Uterus (tissue), 4 donors: ENCODE data around the gene KNSTRN. TPM values are rescaled to one million over a fixed set of nuclear protein-coding genes. Genes with fewer than 3 reads are reported as not detected.

Experiments used
- DNase-seq, 2 donors: peaks; one replicate each; pipeline ENCODE4 v3.0.0-alpha.2; 2019 to 2020
- H3K27ac ChIP-seq, 2 donors: fragments of 200-600 bp; sonication (generic); 1 replicate in 1 of 2; 2 replicates in 1 of 2; pipeline ENCODE4 v1.5.1; 2016 to 2018
- H3K27me3 ChIP-seq, 2 donors: fragments of 200-600 bp; sonication (generic); one replicate each; pipeline ENCODE4 v1.5.1; 2018 to 2019; ENCODE audit warnings: control low read depth in 1 of 2
- H3K36me3 ChIP-seq, 2 donors: fragments of 200-600 bp; sonication (generic); one replicate each; pipeline ENCODE4 v1.5.1; 2019; ENCODE audit warnings: control low read depth in 1 of 2
- H3K4me1 ChIP-seq, 2 donors: fragments of 200-600 bp; sonication (generic); one replicate each; pipeline ENCODE4 v1.5.1; 2018 to 2019; ENCODE audit warnings: control low read depth in 1 of 2
- H3K4me3 ChIP-seq, 2 donors: fragments of 200-600 bp; sonication (generic); 1 replicate in 1 of 2; 2 replicates in 1 of 2; pipeline ENCODE4 v1.5.1; 2018 to 2019; ENCODE audit warnings: mild to moderate bottlenecking in 1 of 2
- H3K9me3 ChIP-seq, 2 donors: fragments of 200-600 bp; sonication (generic); one replicate each; pipeline ENCODE4 v1.5.1; 2019; ENCODE audit warnings: control low read depth in 1 of 2
- CTCF ChIP-seq, 4 experiments: fragments of 200-600 bp in 2 of 4; fragments of 450-650 bp in 2 of 4; sonication (generic) in 2 of 4; IDR thresholded peaks; one replicate each; pipeline ENCODE4 v1.5.1; 2016 to 2019; ENCODE audit warnings: antibody characterized with exemption in 4 of 4, mild to moderate bottlenecking in 2 of 4, moderate library complexity in 1 of 4
- POLR2A ChIP-seq, 2 donors: fragments of 450-650 bp; IDR thresholded peaks; one replicate each; pipeline ENCODE4 v1.6.1; 2016; ENCODE audit warnings: antibody characterized with exemption in 2 of 2, mild to moderate bottlenecking in 1 of 2, moderate library complexity in 1 of 2
- intact Hi-C: fragments of 100-400 bp; cut with DNase I; formaldehyde crosslinking; loops from one replicate; pipeline ENCODE4 v1.15.1; 2023; ENCODE audit warnings: low total_unique reads
- total RNA-seq, 4 donors: library from RNA; depleted of rRNA in 3 of 4; stranded (reverse); fragments of >200 nt in 3 of 4; gene quantifications; one replicate each; pipeline versions ENCODE4 v1.1.0 to v1.2.4, GENCODE V29; 2014 to 2023
- donor health status: DM: yes; HTN: yes; CAD: no.

KNSTRN gene
- total RNA-seq, 4 donors from 2014 or later = 2.1 to 23.5 (median 9.7) TPM

GRCh38 chr15:40355976-40356585, 26.4 kb upstream of the KNSTRN start:
- TF ChIP-seq POLR2A (IDR thresholded peaks at IDR 0.05) (no peak), CTCF (IDR thresholded peaks at IDR 0.05) (no peak)
- no peaks in the 10 kb centered on the region for H3K4me1 ChIP-seq
- H3K36me3 ChIP-seq = no peaks in the 10 kb centered on the region
- no peak overlapping the region for H3K27ac ChIP-seq
- H3K4me3 ChIP-seq = no peak overlapping the region
- no peaks in the 10 kb centered on the region for H3K27me3 ChIP-seq
- H3K9me3 ChIP-seq = no peaks in the 10 kb centered on the region
- intact Hi-C loops = no loop called here
- DNase-seq = no peak

- TF ChIP-seq CTCF (IDR thresholded peaks at IDR 0.05) (no peak), POLR2A (IDR thresholded peaks at IDR 0.05) (no peak)
- H3K4me1 ChIP-seq = no peaks in the 10 kb centered on the region
- intact Hi-C loops = no loop called here
- no peaks in the 10 kb centered on the region for H3K9me3 ChIP-seq
- H3K27ac ChIP-seq = no peak overlapping the region
- H3K36me3 ChIP-seq = no peaks in the 10 kb centered on the region
- H3K27me3 ChIP-seq = no peaks in the 10 kb centered on the region
- DNase-seq = no peak
- H3K4me3 ChIP-seq = no peak overlapping the region
These were observed 25.3 kb upstream of the KNSTRN start for GRCh38 chr15:40357246-40357645.

- intact Hi-C loops = no loop called here
- no peaks in the 10 kb centered on the region for H3K9me3 ChIP-seq
- H3K36me3 ChIP-seq = no peaks in the 10 kb centered on the region
- no peaks in the 10 kb centered on the region for H3K4me1 ChIP-seq
- DNase-seq = peak; percentile 78 to 89
- H3K4me3 ChIP-seq = peak within 1 kb of the TSS; percentile 42 to 43
- TF ChIP-seq POLR2A (IDR thresholded peaks at IDR 0.05) (no peak), CTCF (IDR thresholded peaks at IDR 0.05) (peak in 1 of 4 experiments; percentile 47)
- no peak within 1 kb of the TSS for H3K27ac ChIP-seq
- H3K27me3 ChIP-seq = no peaks in the 10 kb centered on the region
These were observed 24.6 kb upstream of the KNSTRN start, which contains the start of gene DISP2 for GRCh38 chr15:40357723-40358470. Gene DISP2 (plus strand): TSS chr15:40358219. CDS start chr15:40358322, 103 bp downstream.

GRCh38 chr15:40358471-40359353, 23.8 kb upstream of the KNSTRN start:
- TF ChIP-seq POLR2A (IDR thresholded peaks at IDR 0.05) = no peak
- TF ChIP-seq CTCF (IDR thresholded peaks at IDR 0.05) = no peak
- intact Hi-C loops = no loop called here
- Histone ChIP-seq H3K27ac (no peak overlapping the region), H3K27me3 (no peaks in the 10 kb centered on the region), H3K4me3 (peak overlapping the region; percentile 40 to 42), H3K36me3 (no peaks in the 10 kb centered on the region), H3K9me3 (no peaks in the 10 kb centered on the region), H3K4me1 (no peaks in the 10 kb centered on the region)
- no peak for DNase-seq
